Measurements from ENCODE around the gene IL22RA1.

IL22RA1 gene

GRCh38 chr1:24186031-24186710, 43.2 kb upstream of the IL22RA1 start:
- H3K4me3 ChIP-seq (ENCODE audit: low read length) = peak overlapping the region; percentile 70
- no peak for DNase-seq (ENCODE audit: low read depth)
- TF ChIP-seq CTCF (IDR thresholded peaks at IDR 0.05; ENCODE audit: insufficient read depth, low read depth, low read length, missing control alignments) = no peak

- DNase-seq (ENCODE audit: low read depth) = no peak
- no peak for TF ChIP-seq CTCF (IDR thresholded peaks at IDR 0.05; ENCODE audit: insufficient read depth, low read depth, low read length, missing control alignments)
- H3K4me3 ChIP-seq (ENCODE audit: low read length) = no peak overlapping the region
These were observed 42.1 kb upstream of the IL22RA1 start for GRCh38 chr1:24185076-24185475.

- H3K4me3 ChIP-seq (ENCODE audit: low read length) = no peak overlapping the region
These were observed 39.1 kb upstream of the IL22RA1 start for GRCh38 chr1:24182061-24182460.

GRCh38 chr1:24181619-24182018, 38.7 kb upstream of the IL22RA1 start:
- TF ChIP-seq CTCF (IDR thresholded peaks at IDR 0.05; ENCODE audit: insufficient read depth, low read depth, low read length, missing control alignments) = no peak
- no peak overlapping the region for H3K4me3 ChIP-seq (ENCODE audit: low read length)
- DNase-seq (ENCODE audit: low read depth) = no peak

More at GRCh38 chr1:24182061-24182460, 39.1 kb upstream of the IL22RA1 start:
- no peak for DNase-seq (ENCODE audit: low read depth)
- no peak for TF ChIP-seq CTCF (IDR thresholded peaks at IDR 0.05; ENCODE audit: insufficient read depth, low read depth, low read length, missing control alignments)

- DNase-seq (ENCODE audit: low read depth) = no peak
- no peak for TF ChIP-seq CTCF (IDR thresholded peaks at IDR 0.05; ENCODE audit: insufficient read depth, low read depth, low read length, missing control alignments)
- H3K4me3 ChIP-seq (ENCODE audit: low read length) = no peak overlapping the region
These were observed 37.7 kb upstream of the IL22RA1 start for GRCh38 chr1:24180676-24181075.

- no peak overlapping the region for H3K4me3 ChIP-seq (ENCODE audit: low read length)
- no peak for TF ChIP-seq CTCF (IDR thresholded peaks at IDR 0.05; ENCODE audit: insufficient read depth, low read depth, low read length, missing control alignments)
- no peak for DNase-seq (ENCODE audit: low read depth)
These were observed 36.4 kb upstream of the IL22RA1 start for GRCh38 chr1:24179251-24179840.

- TF ChIP-seq CTCF (IDR thresholded peaks at IDR 0.05; ENCODE audit: insufficient read depth, low read depth, low read length, missing control alignments) = no peak
- no peak for DNase-seq (ENCODE audit: low read depth)
- H3K4me3 ChIP-seq (ENCODE audit: low read length) = no peak overlapping the region
These were observed 35.5 kb upstream of the IL22RA1 start for GRCh38 chr1:24178407-24178806.
